Pancreas (tissue), 10 donors: ENCODE data around the gene SLC23A3. TPM values are rescaled to one million over a fixed set of nuclear protein-coding genes. Genes with fewer than 3 reads are reported as not detected.
A peak's percentile ranks its signal among the peaks of the same experiment; 100 is the strongest.

Source experiments
- ATAC-seq, 4 donors: fragments of 200-7000 bp; cut with Tn5 transposase; one replicate each; pipeline versions ENCODE4 v1.8.0 to v1.9.1; 2020; ENCODE audit warnings: mild to moderate bottlenecking in 4 of 4, moderate library complexity in 4 of 4
- DNase-seq, 6 donors: peaks; one replicate each; pipeline ENCODE4 v3.0.0-alpha.2; 2020
- FAIRE-seq: peaks from 2 replicates; lab custom pipeline; 2012; peaks lifted over from hg19 to GRCh38; lab: Jason Lieb, UNC
- H3K27ac ChIP-seq, 4 donors: fragments of 200-600 bp; sonication (generic); 1 replicate in 3 of 4; 2 replicates in 1 of 4; pipeline versions ENCODE4 v1.5.0 to v1.8.0; 2020
- H3K27me3 ChIP-seq, 4 donors: fragments of 200-600 bp; one replicate each; pipeline ENCODE4 v1.8.0; 2021
- H3K36me3 ChIP-seq, 3 donors: fragments of 200-600 bp; sonication (generic) in 1 of 3; one replicate each; pipeline versions ENCODE4 v1.5.0 to v1.8.0; 2020 to 2021
- H3K4me1 ChIP-seq, 3 donors: fragments of 200-600 bp; one replicate each; pipeline ENCODE4 v1.8.0; 2021
- H3K4me3 ChIP-seq, 4 donors: fragments of 200-600 bp; sonication (generic) in 2 of 4; one replicate each; pipeline versions ENCODE4 v1.5.0 to v1.8.0; 2020 to 2021
- H3K9me3 ChIP-seq, 4 donors: fragments of 200-600 bp; one replicate each; pipeline ENCODE4 v1.8.0; 2021
- WGBS, 2 donors: extraction: QIAGEN DNeasy Blood & Tissue Kit; methylation state at CpG; one replicate each; pipeline ENCODE4 v1.1.7; 2013; 5-methylcytosine and 5-hydroxymethylcytosine counted together
- intact Hi-C, 3 donors: fragments of 100-400 bp; cut with DNase I; formaldehyde crosslinking; loops; one replicate each; pipeline versions ENCODE4 v1.11.1 to v1.14.2; 2022
- polyA plus RNA-seq, 2 donors: library from polyadenylated mRNA; stranded (reverse); fragments of 200-250 nt; gene quantifications; one replicate each; pipeline ENCODE4 v1.2.3, GENCODE V29; 2013
- total RNA-seq, 6 donors: library from RNA; stranded (reverse); fragmentation: NEBNext Ultra II Directional in 4 of 6; extraction: Animal tissue kit (Norgen Biotek cat#: 25700) in 4 of 6; gene quantifications; one replicate each; pipeline versions ENCODE4 v1.2.1 to v1.2.4, GENCODE V29; 2021 to 2023
- TF ChIP-seq, protein P1 (sequence below), 4 donors: fragments of 200-600 bp; sonication (generic) in 3 of 4; IDR thresholded peaks; one replicate each; pipeline versions ENCODE4 v1.5.0 to v1.8.0; 2021; ENCODE audit warnings: antibody characterized with exemption in 4 of 4
- donor health status: healthy with polysubstance abuse.
- donor health status: DM: no; HTN: no; CAD: no; lungs with moderate emphysema.
- donor health status: DM: no; HTN: no; CAD: no.
- donor health status: control.
- donor health status: control.
- donor health status: Bipolar disorder and iron deficiency.
- donor health status: DM: yes; HTN: yes; CAD: no.
- donor health status: DM: no; HTN: no; CAD: no.
- donor health status: DM: no; HTN: no; CAD: no.
- donor health status: DM: yes; HTN: yes; CAD: no.

SLC23A3 gene
- total and polyA plus RNA-seq, 8 donors, result 0.16 to 3.0 (median 0.92) TPM

DNA sequence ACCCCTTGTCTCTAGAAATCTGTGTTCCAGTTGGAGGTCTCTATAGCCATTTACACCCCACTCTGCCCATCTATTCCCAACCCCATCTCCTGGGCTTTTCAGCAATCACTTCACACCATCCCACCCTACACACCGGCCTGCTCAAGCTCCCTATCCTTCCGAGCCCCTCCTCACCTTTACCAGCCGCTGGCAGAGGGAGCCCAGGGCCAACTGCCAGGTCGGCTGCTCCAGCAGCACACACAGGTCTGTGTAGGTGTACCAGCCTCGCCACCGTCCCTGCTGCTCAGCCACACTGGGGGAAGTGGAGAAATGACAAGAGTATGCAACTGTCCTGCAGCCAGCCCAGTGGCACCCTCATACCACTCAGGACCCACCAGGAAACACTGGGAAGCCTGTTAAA, 3.3 kb upstream of the SLC23A3 start:
- ATAC-seq (no peak), DNase-seq (no peak), FAIRE-seq (no peak)
- TF ChIP-seq, protein P1, sequence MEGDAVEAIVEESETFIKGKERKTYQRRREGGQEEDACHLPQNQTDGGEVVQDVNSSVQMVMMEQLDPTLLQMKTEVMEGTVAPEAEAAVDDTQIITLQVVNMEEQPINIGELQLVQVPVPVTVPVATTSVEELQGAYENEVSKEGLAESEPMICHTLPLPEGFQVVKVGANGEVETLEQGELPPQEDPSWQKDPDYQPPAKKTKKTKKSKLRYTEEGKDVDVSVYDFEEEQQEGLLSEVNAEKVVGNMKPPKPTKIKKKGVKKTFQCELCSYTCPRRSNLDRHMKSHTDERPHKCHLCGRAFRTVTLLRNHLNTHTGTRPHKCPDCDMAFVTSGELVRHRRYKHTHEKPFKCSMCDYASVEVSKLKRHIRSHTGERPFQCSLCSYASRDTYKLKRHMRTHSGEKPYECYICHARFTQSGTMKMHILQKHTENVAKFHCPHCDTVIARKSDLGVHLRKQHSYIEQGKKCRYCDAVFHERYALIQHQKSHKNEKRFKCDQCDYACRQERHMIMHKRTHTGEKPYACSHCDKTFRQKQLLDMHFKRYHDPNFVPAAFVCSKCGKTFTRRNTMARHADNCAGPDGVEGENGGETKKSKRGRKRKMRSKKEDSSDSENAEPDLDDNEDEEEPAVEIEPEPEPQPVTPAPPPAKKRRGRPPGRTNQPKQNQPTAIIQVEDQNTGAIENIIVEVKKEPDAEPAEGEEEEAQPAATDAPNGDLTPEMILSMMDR (IDR thresholded peaks at IDR 0.05), result no peak
- intact Hi-C loops, result loop anchor here in 2 of 3 donors (5.0 kb wide), 2 partner anchors 119 to 124 kb away; no protein-coding TSS in a partner anchor
- Histone ChIP-seq H3K9me3 (no peaks in the 10 kb centered on the region), H3K27me3 (no peaks in the 10 kb centered on the region), H3K4me1 (peaks cover 5 to 9% (median 7%) of the 10 kb centered on the region in 3 donors), H3K36me3 (peaks cover 0 to 28% (median 0%) of the 10 kb centered on the region in 3 donors), H3K4me3 (no peak overlapping the region), H3K27ac (no peak overlapping the region)
- WGBS, 2 donors, result 85 to 89% methylated on average over 6 of the region's 6 CpGs

DNA sequence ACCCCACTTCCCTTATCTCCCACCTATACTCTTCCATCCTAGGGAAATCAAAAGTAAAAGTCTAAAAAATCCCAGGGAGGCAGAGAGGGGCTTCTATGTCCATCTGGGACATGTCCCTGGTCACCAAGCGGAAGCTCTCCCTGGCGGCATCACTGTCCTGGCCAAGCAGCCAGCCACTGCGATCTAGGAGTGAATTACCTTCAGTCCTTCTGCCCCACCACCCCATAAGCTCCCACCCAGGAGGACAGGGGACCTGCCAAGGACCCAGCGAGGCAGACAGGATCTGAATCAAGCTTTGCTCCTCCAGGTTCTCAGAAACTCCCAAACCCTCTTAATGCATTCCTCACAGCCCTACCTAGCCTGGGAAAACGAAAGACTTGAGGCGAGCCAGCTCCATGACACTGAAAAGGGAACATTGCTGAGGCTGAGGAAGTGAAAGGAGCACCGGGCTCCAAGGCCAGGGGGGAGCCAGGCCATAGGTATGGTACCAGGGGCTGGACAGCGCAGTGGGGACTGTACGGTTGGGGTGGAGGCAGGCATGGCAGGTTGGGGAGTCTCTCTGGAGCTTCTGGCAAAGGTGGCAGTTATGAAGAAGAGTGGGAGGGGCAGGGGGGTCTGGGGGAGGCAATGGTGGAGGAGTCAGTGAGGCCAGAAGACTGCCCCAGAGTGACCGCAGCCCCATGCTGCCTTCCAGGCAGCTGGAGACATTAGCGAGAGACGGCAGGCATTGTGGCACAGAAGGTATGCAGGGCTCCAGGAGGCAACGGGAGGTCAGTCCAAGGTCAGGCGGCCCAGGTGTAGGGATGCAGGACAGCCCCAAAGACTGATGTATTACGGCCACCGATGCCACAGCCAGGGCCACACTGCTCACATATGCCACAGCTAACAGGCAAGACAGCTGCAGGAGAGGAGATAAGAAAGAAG, 2.7 kb upstream of the SLC23A3 start:
- WGBS, 2 donors, result 84% methylated on average over 16 of the region's 16 CpGs
- Histone ChIP-seq H3K36me3 (peaks cover 0 to 28% (median 0%) of the 10 kb centered on the region in 3 donors), H3K27me3 (no peaks in the 10 kb centered on the region), H3K4me1 (peaks cover 5 to 9% (median 7%) of the 10 kb centered on the region in 3 donors), H3K4me3 (no peak overlapping the region), H3K9me3 (no peaks in the 10 kb centered on the region), H3K27ac (no peak overlapping the region)
- intact Hi-C loops, result loop anchor here in 2 of 3 donors (5.0 kb wide), 2 partner anchors 120 to 125 kb away; no protein-coding TSS in a partner anchor
- TF ChIP-seq, protein P1 (IDR thresholded peaks at IDR 0.05), result no peak
- ATAC-seq (no peak), FAIRE-seq (no peak), DNase-seq (no peak)

DNA sequence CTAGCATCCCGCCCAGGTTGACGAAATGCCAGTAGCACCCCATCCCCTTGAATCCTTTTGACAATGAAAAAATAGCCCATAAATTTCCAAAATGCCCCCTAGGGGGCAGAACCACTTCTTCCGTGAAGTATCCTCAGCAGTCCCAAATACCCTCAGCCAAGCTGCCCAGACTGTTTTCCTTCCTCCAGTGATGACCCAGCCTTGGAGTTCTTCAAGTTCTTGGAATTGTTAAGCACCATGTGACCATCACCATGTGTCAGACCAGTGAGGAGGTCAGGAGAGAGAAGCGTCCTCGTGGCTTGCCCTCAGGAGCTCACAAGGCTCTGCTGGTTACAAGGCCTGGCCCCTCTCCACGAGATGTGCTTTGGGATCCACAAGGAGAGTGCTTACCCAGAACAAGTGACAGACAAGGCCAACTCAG, 1.4 kb upstream of the SLC23A3 start:
- TF ChIP-seq, protein P1 (IDR thresholded peaks at IDR 0.05), result peak; percentile 52 to 64 (median 61)
- H3K9me3 ChIP-seq, result no peaks in the 10 kb centered on the region
- H3K4me1 ChIP-seq, result peaks cover 5 to 9% (median 7%) of the 10 kb centered on the region in 3 donors
- H3K4me3 ChIP-seq, result no peak overlapping the region
- 38 to 42% methylated on average over 6 of the region's 6 CpGs for WGBS, 2 donors
- FAIRE-seq (no peak), DNase-seq (peak in 1 of 6 donors; percentile 52), ATAC-seq (peak; percentile 53 to 78 (median 71))
- intact Hi-C loops, result loop anchor here in 2 of 3 donors (5.0 kb wide), 2 partner anchors 121 to 126 kb away; no protein-coding TSS in a partner anchor
- H3K27me3 ChIP-seq, result no peaks in the 10 kb centered on the region
- peaks cover 0 to 28% (median 0%) of the 10 kb centered on the region in 3 donors for H3K36me3 ChIP-seq
- no peak overlapping the region for H3K27ac ChIP-seq

DNA sequence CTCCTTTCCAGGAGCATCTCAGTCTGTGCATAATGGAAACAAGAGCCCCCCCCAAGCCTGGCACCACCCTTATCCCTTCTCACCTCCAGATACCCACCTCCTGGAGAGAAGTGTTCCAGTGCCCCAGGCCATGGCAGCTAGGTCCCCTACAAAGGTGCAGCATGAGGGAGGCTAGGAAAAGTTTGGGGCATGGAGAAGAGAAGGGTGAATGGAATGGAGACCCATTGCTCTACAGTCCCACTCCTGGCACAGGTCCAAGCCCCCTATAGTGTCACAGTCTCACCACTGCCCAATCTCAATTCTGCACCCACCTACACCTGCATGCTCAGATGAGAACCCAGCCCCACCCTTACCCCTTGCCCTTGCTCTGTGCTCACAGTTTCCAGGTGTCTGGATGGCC, 897 bp downstream of the SLC23A3 start:
- DNase-seq (no peak), ATAC-seq (no peak), FAIRE-seq (no peak)
- intact Hi-C loops, result loop anchor here in 1 of 3 donors (10.0 kb wide), 1 partner anchor 136 kb away; the partner anchor contains the start of gene PTPRN
- Histone ChIP-seq H3K27ac (no peak overlapping the region), H3K36me3 (peaks cover 0 to 17% (median 0%) of the 10 kb centered on the region in 3 donors), H3K4me3 (no peak overlapping the region), H3K27me3 (no peaks in the 10 kb centered on the region), H3K4me1 (no peaks in the 10 kb centered on the region), H3K9me3 (no peaks in the 10 kb centered on the region)
- TF ChIP-seq, protein P1 (IDR thresholded peaks at IDR 0.05), result no peak
